NB4 (cell line): ENCODE data around the gene GABRB1.

ENCODE experiments used
- MYC ChIP-seq: IDR thresholded peaks from 2 replicates; pipeline ENCODE4 v1.6.1; 2011; ENCODE audit warnings: low read depth, low read length
- POLR2A ChIP-seq: IDR thresholded peaks from 2 replicates; pipeline ENCODE4 v1.6.1; 2011; ENCODE audit warnings: mild to moderate bottlenecking; ENCODE audit not compliant: insufficient read length; ENCODE audit errors: extremely low read depth
- TF ChIP-seq, protein P1 (sequence below): IDR thresholded peaks from one replicate; pipeline ENCODE4 v1.5.1; 2012; ENCODE audit warnings: low read depth, low read length
- TF ChIP-seq, protein P2 (sequence below): IDR thresholded peaks from 2 replicates; pipeline ENCODE4 v1.6.1; 2011; ENCODE audit warnings: low read depth, low read length

DNA sequence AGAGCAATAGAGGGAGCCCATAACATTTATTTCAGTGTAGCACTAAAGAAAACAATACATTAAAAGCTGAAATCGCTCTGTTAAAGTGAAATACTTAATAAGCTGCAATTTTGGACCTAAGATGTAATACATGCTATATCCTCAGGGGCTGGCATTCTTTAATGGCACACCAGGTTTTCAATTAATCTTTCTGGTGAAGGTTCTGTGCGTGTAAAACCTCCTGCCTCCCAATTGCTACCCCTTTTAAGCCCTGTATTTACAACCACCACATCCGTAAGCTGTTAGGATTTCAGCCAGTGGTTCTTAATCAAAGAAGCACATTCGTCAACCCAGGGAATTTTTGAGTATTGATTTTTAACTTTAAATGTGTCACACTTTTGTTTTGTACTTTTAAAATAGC, 439.7 kb downstream of the GABRB1 start:
- TF ChIP-seq, protein P1, sequence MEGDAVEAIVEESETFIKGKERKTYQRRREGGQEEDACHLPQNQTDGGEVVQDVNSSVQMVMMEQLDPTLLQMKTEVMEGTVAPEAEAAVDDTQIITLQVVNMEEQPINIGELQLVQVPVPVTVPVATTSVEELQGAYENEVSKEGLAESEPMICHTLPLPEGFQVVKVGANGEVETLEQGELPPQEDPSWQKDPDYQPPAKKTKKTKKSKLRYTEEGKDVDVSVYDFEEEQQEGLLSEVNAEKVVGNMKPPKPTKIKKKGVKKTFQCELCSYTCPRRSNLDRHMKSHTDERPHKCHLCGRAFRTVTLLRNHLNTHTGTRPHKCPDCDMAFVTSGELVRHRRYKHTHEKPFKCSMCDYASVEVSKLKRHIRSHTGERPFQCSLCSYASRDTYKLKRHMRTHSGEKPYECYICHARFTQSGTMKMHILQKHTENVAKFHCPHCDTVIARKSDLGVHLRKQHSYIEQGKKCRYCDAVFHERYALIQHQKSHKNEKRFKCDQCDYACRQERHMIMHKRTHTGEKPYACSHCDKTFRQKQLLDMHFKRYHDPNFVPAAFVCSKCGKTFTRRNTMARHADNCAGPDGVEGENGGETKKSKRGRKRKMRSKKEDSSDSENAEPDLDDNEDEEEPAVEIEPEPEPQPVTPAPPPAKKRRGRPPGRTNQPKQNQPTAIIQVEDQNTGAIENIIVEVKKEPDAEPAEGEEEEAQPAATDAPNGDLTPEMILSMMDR = no peak
- TF ChIP-seq POLR2A (no peak), MYC (no peak)
- TF ChIP-seq, protein P2, sequence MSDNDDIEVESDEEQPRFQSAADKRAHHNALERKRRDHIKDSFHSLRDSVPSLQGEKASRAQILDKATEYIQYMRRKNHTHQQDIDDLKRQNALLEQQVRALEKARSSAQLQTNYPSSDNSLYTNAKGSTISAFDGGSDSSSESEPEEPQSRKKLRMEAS = no peak
